HEK293T (cell line): Measurements from ENCODE around the gene KLF7.

Source experiments
- HDGF ChIP-seq: fragments of 450-650 bp; IDR thresholded peaks from 2 replicates; pipeline ENCODE4 v1.6.1; 2017; ENCODE audit warnings: antibody characterized with exemption, borderline replicate concordance
- TF ChIP-seq, protein P1 (sequence below): fragments of 450-650 bp; IDR thresholded peaks from 2 replicates; pipeline ENCODE4 v1.6.1; 2016

DNA sequence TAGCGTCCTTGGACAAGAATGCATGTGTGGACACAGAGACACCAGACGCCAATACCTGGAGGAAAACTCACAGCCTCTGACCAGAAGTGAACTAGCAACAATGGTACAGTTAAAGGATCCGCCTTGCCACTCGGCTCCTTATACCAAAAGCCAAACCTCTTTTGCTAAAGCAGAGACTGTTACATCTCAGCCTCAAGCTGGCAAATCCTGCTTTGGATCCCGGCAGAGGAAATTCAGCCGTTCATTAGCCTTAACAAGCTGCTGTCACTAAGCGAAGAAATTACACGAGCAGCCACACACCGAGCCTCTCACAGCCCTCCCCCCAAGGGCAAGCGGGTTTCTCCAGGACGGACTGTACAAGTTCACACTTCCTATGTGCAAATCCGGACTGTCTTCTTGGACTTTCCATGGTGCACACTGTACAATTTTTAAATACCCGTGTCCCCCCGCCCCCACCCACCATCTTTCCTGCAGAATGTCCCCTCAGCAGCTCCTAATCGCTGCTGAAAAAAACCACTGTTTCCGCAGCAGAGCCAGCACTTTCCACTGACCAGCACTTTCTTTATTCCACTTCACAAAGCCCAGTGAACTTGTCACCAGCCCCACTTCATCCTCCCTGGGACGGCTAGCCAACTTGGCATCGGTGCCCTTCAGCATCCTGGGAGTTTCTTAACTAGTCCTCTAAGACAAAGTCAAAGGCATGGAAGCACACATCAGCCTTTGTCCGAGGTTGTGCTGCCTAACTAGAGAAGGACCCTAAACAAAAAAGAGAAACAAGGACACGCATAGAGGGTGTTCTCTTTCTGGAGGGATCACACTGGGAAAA is 1.5 kb downstream of the KLF7 start:
- no peak for TF ChIP-seq HDGF
- TF ChIP-seq, protein P1, sequence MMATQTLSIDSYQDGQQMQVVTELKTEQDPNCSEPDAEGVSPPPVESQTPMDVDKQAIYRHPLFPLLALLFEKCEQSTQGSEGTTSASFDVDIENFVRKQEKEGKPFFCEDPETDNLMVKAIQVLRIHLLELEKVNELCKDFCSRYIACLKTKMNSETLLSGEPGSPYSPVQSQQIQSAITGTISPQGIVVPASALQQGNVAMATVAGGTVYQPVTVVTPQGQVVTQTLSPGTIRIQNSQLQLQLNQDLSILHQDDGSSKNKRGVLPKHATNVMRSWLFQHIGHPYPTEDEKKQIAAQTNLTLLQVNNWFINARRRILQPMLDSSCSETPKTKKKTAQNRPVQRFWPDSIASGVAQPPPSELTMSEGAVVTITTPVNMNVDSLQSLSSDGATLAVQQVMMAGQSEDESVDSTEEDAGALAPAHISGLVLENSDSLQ = no peak
